Loucy (cell line): Measurements from ENCODE around the gene PGP.

Experiments
- EZH2phosphoT487 ChIP-seq: fragments of 200-600 bp; IDR thresholded peaks from 2 replicates; pipeline ENCODE4 v1.6.1; 2018; ENCODE audit warnings: antibody characterized with exemption, mild to moderate bottlenecking, moderate library complexity, borderline replicate concordance
- TF ChIP-seq, protein P1 (sequence below): fragments of 200-600 bp; sonication (generic); conservative IDR thresholded peaks from 2 replicates; pipeline ENCODE4 v1.5.1; 2014; ENCODE audit warnings: mild to moderate bottlenecking, antibody characterized with exemption, low read length

DNA sequence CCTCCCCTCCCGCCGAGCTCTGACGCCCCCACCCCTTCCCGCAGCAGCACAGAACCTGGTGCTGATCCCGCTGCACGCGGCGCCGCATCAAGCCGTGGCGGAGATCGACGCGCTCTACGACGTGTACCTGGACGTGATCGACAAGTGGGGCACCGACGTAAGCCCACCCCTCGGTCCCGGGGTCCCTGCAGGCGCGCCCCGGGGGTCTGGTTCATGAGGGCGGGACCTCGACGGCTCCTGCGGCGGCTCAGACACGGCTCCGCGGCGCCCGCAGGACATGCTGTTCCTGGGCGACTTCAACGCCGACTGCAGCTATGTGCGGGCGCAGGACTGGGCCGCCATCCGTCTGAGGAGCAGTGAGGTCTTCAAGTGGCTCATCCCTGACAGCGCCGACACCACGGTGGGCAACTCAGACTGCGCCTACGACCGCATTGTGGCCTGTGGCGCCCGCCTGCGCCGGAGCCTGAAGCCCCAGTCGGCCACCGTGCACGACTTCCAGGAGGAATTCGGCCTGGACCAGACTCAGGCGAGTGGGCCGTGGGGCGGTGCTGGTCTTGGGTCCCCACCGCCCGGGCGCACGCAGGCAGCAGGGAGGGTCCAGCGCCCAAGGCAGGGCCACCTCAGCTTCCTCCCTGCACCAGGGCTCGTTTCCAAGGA, 23.0 kb upstream of the PGP start:
- TF ChIP-seq, protein P1, sequence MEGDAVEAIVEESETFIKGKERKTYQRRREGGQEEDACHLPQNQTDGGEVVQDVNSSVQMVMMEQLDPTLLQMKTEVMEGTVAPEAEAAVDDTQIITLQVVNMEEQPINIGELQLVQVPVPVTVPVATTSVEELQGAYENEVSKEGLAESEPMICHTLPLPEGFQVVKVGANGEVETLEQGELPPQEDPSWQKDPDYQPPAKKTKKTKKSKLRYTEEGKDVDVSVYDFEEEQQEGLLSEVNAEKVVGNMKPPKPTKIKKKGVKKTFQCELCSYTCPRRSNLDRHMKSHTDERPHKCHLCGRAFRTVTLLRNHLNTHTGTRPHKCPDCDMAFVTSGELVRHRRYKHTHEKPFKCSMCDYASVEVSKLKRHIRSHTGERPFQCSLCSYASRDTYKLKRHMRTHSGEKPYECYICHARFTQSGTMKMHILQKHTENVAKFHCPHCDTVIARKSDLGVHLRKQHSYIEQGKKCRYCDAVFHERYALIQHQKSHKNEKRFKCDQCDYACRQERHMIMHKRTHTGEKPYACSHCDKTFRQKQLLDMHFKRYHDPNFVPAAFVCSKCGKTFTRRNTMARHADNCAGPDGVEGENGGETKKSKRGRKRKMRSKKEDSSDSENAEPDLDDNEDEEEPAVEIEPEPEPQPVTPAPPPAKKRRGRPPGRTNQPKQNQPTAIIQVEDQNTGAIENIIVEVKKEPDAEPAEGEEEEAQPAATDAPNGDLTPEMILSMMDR = no peak
- no peak for TF ChIP-seq EZH2phosphoT487
